ENCODE measurements around the gene LITAFD.

LITAFD gene

GRCh38 chr16:8925455-8925854, 43.3 kb downstream of the LITAFD start:
- peaks cover 35% of the 10 kb centered on the region for H3K4me1 Mint-ChIP-seq (ENCODE audit: low read depth)
- no peaks in the 10 kb centered on the region for H3K9me3 Mint-ChIP-seq
- no peaks in the 10 kb centered on the region for H3K27me3 Mint-ChIP-seq (ENCODE audit: low read depth)
- H3K36me3 Mint-ChIP-seq (ENCODE audit: low read depth) = peaks cover 39% of the 10 kb centered on the region
- H3K4me3 Mint-ChIP-seq = no peak overlapping the region
- no peak overlapping the region for H3K27ac Mint-ChIP-seq

GRCh38 chr16:8926827-8927226, 44.7 kb downstream of the LITAFD start:
- Mint-ChIP-seq H3K4me3 (no peak overlapping the region), H3K36me3 (ENCODE audit: low read depth) (peaks cover 29% of the 10 kb centered on the region), H3K4me1 (ENCODE audit: low read depth) (peaks cover 28% of the 10 kb centered on the region), H3K9me3 (no peaks in the 10 kb centered on the region), H3K27me3 (ENCODE audit: low read depth) (no peaks in the 10 kb centered on the region), H3K27ac (no peak overlapping the region)

- Mint-ChIP-seq H3K4me1 (ENCODE audit: low read depth) (peaks cover 29% of the 10 kb centered on the region), H3K4me3 (no peak overlapping the region), H3K9me3 (no peaks in the 10 kb centered on the region), H3K27me3 (ENCODE audit: low read depth) (no peaks in the 10 kb centered on the region), H3K27ac (no peak overlapping the region), H3K36me3 (ENCODE audit: low read depth) (peaks cover 29% of the 10 kb centered on the region)
These were observed 46.4 kb downstream of the LITAFD start for GRCh38 chr16:8928467-8928957.

- Mint-ChIP-seq H3K27me3 (ENCODE audit: low read depth) (no peaks in the 10 kb centered on the region), H3K36me3 (ENCODE audit: low read depth) (peaks cover 28% of the 10 kb centered on the region), H3K4me1 (ENCODE audit: low read depth) (peaks cover 29% of the 10 kb centered on the region), H3K4me3 (no peak overlapping the region), H3K27ac (no peak overlapping the region), H3K9me3 (no peaks in the 10 kb centered on the region)
These were observed 47.1 kb downstream of the LITAFD start for GRCh38 chr16:8929086-8929748.

GRCh38 chr16:8931859-8932258, 49.7 kb downstream of the LITAFD start:
- peaks cover 31% of the 10 kb centered on the region for H3K4me1 Mint-ChIP-seq (ENCODE audit: low read depth)
- no peak overlapping the region for H3K4me3 Mint-ChIP-seq
- peaks cover 20% of the 10 kb centered on the region for H3K36me3 Mint-ChIP-seq (ENCODE audit: low read depth)
- no peaks in the 10 kb centered on the region for H3K27me3 Mint-ChIP-seq (ENCODE audit: low read depth)
- no peaks in the 10 kb centered on the region for H3K9me3 Mint-ChIP-seq
- no peak overlapping the region for H3K27ac Mint-ChIP-seq

- Mint-ChIP-seq H3K9me3 (no peaks in the 10 kb centered on the region), H3K36me3 (ENCODE audit: low read depth) (peaks cover 2% of the 10 kb centered on the region), H3K27ac (no peak overlapping the region), H3K27me3 (ENCODE audit: low read depth) (no peaks in the 10 kb centered on the region), H3K4me1 (ENCODE audit: low read depth) (peaks cover 40% of the 10 kb centered on the region), H3K4me3 (no peak overlapping the region)
These were observed 52.5 kb downstream of the LITAFD start for GRCh38 chr16:8934601-8935000.

Measured in T-helper 1 cell treated with Interleukin-12 subunit alpha and Interleukin-12 subunit beta and Interleukin-4 antibody, amounts not matched to agents 30 μg/mL and 1 μg/mL, for 36 hours (primary cell).